Amniotic epithelial cell (primary cell): Measurements from ENCODE around the gene TIPIN.

Source experiments
- DNase-seq: peaks from one replicate; pipeline ENCODE4 v3.0.0-alpha.2; 2010; ENCODE audit warnings: low read depth

TIPIN gene

GRCh38 chr15:66356359-66357236 lies at the start of gene TIPIN:
Gene TIPIN (minus strand): TSS chr15:66356685. CDS start chr15:66352947, 3,738 bp downstream.
- DNase-seq: peak; percentile 93

GRCh38 chr15:66405615-66406014 lies 49.1 kb upstream of the TIPIN start:
- no peak for DNase-seq

GRCh38 chr15:66405007-66405406 lies 48.5 kb upstream of the TIPIN start:
- DNase-seq: peak; percentile 21

GRCh38 chr15:66404532-66404931 lies 48.0 kb upstream of the TIPIN start:
- DNase-seq: no peak

- no peak for DNase-seq
Observed at GRCh38 chr15:66404122-66404521, 47.6 kb upstream of the TIPIN start.

GRCh38 chr15:66403323-66403722 lies 46.8 kb upstream of the TIPIN start:
- DNase-seq: no peak

GRCh38 chr15:66402761-66403284 lies 46.3 kb upstream of the TIPIN start:
- no peak for DNase-seq

GRCh38 chr15:66401130-66402021 lies 44.9 kb upstream of the TIPIN start:
- no peak for DNase-seq

GRCh38 chr15:66400351-66400774 lies 43.9 kb upstream of the TIPIN start:
- peak; percentile 52 for DNase-seq

- no peak for DNase-seq
Observed at GRCh38 chr15:66399276-66399675, 42.8 kb upstream of the TIPIN start.

- no peak for DNase-seq
Observed at GRCh38 chr15:66394915-66395314, 38.4 kb upstream of the TIPIN start.

GRCh38 chr15:66394472-66394871 lies 38.0 kb upstream of the TIPIN start:
- no peak for DNase-seq

GRCh38 chr15:66393037-66393436 lies 36.6 kb upstream of the TIPIN start:
- peak; percentile 32 for DNase-seq

- DNase-seq: no peak
Observed at GRCh38 chr15:66390678-66391077, 34.2 kb upstream of the TIPIN start.

- no peak for DNase-seq
Observed at GRCh38 chr15:66389859-66390381, 33.4 kb upstream of the TIPIN start.

- no peak for DNase-seq
Observed at GRCh38 chr15:66389098-66389858, 32.8 kb upstream of the TIPIN start.

- no peak for DNase-seq
Observed at GRCh38 chr15:66388576-66388975, 32.1 kb upstream of the TIPIN start.

GRCh38 chr15:66388043-66388363 lies 31.5 kb upstream of the TIPIN start:
- no peak for DNase-seq

- peak; percentile 62 for DNase-seq
Observed at GRCh38 chr15:66387163-66388042, 30.9 kb upstream of the TIPIN start.

GRCh38 chr15:66386204-66387123 lies 30.0 kb upstream of the TIPIN start, which contains the start of gene MAP2K1:
Gene MAP2K1 (plus strand): TSS chr15:66386912. CDS start chr15:66387348, 436 bp downstream.
- peak; percentile 94 for DNase-seq
